K562 (cell line): Measurements from ENCODE around the gene CIART. TPM values are rescaled to one million over a fixed set of nuclear protein-coding genes. Genes with fewer than 3 reads are reported as not detected.

ENCODE experiments used
- ATF7 ChIP-seq: fragments of 450-650 bp; IDR thresholded peaks from 2 replicates; pipeline ENCODE4 v1.7.1; 2014; ENCODE audit warnings: mild to moderate bottlenecking, moderate library complexity
- ESRRA ChIP-seq: fragments of 450-650 bp; IDR thresholded peaks from 2 replicates; pipeline ENCODE4 v1.6.1; 2014; ENCODE audit warnings: low read depth, mild to moderate bottlenecking, moderate library complexity, borderline replicate concordance
- FOXJ2 ChIP-seq: fragments of 200-800 bp; sonication (Bioruptor generic); IDR thresholded peaks from 2 replicates; pipeline ENCODE4 v1.6.1; 2016; ENCODE audit warnings: missing genetic modification characterization, missing compliant biosample characterization
- HDAC1 ChIP-seq, 2 experiments: fragments of 450-650 bp; IDR thresholded peaks; 2 replicates each; pipeline ENCODE4 v1.6.1; 2016 to 2017; ENCODE audit warnings: inconsistent platforms in 1 of 2, mild to moderate bottlenecking in 1 of 2, moderate library complexity in 1 of 2
- HDGF ChIP-seq: fragments of 450-650 bp; IDR thresholded peaks from 2 replicates; pipeline ENCODE4 v1.6.1; 2016
- HIVEP1 ChIP-seq: fragments of 250-450 bp; sonication (Bioruptor Pico); IDR thresholded peaks from 2 replicates; pipeline ENCODE4 v1.4.0; 2020; ENCODE audit warnings: mild to moderate bottlenecking
- MAFK ChIP-seq: IDR thresholded peaks from 2 replicates; pipeline ENCODE4 v1.6.1; 2011; ENCODE audit warnings: low read length, improper control_type of control experiment
- NFATC3 ChIP-seq: fragments of 450-650 bp; IDR thresholded peaks from 2 replicates; pipeline ENCODE4 v1.6.1; 2017; ENCODE audit warnings: mild to moderate bottlenecking
- POU5F1 ChIP-seq: fragments of 150-350 bp; IDR thresholded peaks from 2 replicates; pipeline ENCODE4 v1.6.1; 2014; ENCODE audit warnings: borderline replicate concordance, low read length, low read depth, mild to moderate bottlenecking; ENCODE audit not compliant: partially characterized antibody
- RBM15 ChIP-seq: fragments of 200-400 bp; formaldehyde crosslinking; IDR thresholded peaks from 2 replicates; pipeline ENCODE4 v1.6.1; 2018; ENCODE audit warnings: mild to moderate bottlenecking, low read length, moderate library complexity; ENCODE audit not compliant: insufficient read depth
- SMARCA4 ChIP-seq: fragments of 450-650 bp; IDR thresholded peaks from 2 replicates; pipeline ENCODE4 v1.6.1; 2016
- ZC3H4 ChIP-seq: sonication (generic); formaldehyde crosslinking; IDR thresholded peaks from 2 replicates; pipeline ENCODE4 v1.9.0; 2021; ENCODE audit warnings: missing genetic modification reagents, borderline replicate concordance
- ZNF12 ChIP-seq: sonication (generic); formaldehyde crosslinking; IDR thresholded peaks from 2 replicates; pipeline ENCODE4 v1.4.0; 2020; ENCODE audit warnings: mild to moderate bottlenecking, missing genetic modification reagents
- ZNF695 ChIP-seq: fragments of 450-650 bp; formaldehyde crosslinking; IDR thresholded peaks from 2 replicates; pipeline ENCODE4 v1.4.0; 2020; ENCODE audit warnings: mild to moderate bottlenecking, moderate library complexity
- polyA plus RNA-seq, 8 experiments: library from polyadenylated mRNA; depleted of rRNA in 4 of 8; stranded (reverse) in 5 of 8; unstranded in 3 of 8; fragments of >200 nt; fragmentation: Nextera tagmentation in 2 of 8; fragmentation: Illumina TruSeq in 1 of 8; extraction: Ambion mirVana in 2 of 8; extraction: Trizol in 1 of 8; gene quantifications; 2 replicates each; pipeline versions ENCODE4 v1.2.1 to v1.2.3, GENCODE V29; 2011 to 2014; ENCODE audit warnings: inconsistent platforms in 1 of 8, missing spikeins in 1 of 8
- total RNA-seq, 7 experiments: library from RNA; depleted of rRNA in 6 of 7; stranded (reverse); fragments of >200 nt in 6 of 7; fragmentation: Illumina TruSeq in 2 of 7; extraction: Trizol in 2 of 7; gene quantifications; 2 replicates each; pipeline versions ENCODE4 v1.2.1 to v1.2.3, GENCODE V29; 2011 to 2021; ENCODE audit warnings: low replicate concordance in 1 of 7
- TF ChIP-seq, protein P1 (sequence below), 2 experiments: fragments of 150-350 bp in 1 of 2; IDR thresholded peaks; 2 replicates each; pipeline ENCODE4 v1.6.1; 2012 to 2016; ENCODE audit warnings: low read depth in 2 of 2, low read length in 2 of 2, mild to moderate bottlenecking in 1 of 2, moderate library complexity in 1 of 2
- TF ChIP-seq, protein P2 (sequence below): sonication (generic); formaldehyde crosslinking; IDR thresholded peaks from 2 replicates; pipeline ENCODE4 v1.8.0; 2022; ENCODE audit warnings: mild to moderate bottlenecking, missing genetic modification reagents
- TF ChIP-seq, protein P3 (sequence below): fragments of 250-450 bp; sonication (Bioruptor Pico); IDR thresholded peaks from 2 replicates; pipeline ENCODE4 v1.8.0; 2021; ENCODE audit warnings: moderate library complexity, mild to moderate bottlenecking, inconsistent platforms
- TF ChIP-seq, protein P4 (sequence below): fragments of 450-650 bp; IDR thresholded peaks from 2 replicates; pipeline ENCODE4 v1.6.1; 2017; ENCODE audit warnings: antibody characterized with exemption
- TF ChIP-seq, protein P5 (sequence below): fragments of 250-450 bp; sonication (Bioruptor Pico); IDR thresholded peaks from 2 replicates; pipeline ENCODE4 v1.9.0; 2021; ENCODE audit warnings: mild to moderate bottlenecking

CIART gene
- total and polyA plus RNA-seq, 9 of the 15 experiments (the other 6 are each of a cell fraction or from before 2014, with no cell fraction given) = 0.07 to 0.35 (median 0.19) TPM; not detected in 2

DNA sequence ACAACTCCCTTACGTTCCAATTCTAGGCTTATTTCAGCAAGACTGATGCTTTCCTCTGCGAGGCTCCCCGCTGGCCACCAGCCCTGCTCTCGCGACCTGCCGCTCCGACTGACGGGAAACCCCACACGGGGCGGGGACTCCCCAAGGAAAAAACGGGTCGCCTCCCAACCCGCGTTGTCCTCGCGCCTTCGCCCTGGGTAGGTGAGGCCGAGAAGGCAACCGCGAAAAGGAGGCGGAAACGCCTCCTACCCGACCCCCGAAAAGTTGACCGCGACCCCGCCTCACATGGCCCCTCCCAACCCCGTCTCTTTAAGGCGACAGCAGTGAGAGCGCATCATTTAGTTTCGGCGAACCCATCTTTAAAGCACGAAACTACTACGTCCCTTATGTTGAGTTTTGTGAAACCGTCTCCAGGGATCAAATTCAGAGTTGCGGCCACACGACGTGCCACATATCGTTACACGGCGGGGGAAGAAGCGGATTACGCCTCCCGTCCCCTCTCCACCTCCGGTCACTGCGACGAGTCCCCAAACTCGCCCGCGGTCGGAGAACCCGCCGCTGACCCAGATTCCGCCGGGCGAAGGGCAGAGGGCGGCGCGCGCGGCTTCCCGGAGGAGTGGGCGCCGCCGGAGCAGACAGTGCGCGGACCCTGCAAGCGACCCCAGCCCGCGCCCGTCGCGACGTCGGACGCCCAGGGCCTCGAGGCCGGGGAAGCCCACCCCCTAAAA lies 47.6 kb upstream of the CIART start (continued):
- TF ChIP-seq, protein P1, sequence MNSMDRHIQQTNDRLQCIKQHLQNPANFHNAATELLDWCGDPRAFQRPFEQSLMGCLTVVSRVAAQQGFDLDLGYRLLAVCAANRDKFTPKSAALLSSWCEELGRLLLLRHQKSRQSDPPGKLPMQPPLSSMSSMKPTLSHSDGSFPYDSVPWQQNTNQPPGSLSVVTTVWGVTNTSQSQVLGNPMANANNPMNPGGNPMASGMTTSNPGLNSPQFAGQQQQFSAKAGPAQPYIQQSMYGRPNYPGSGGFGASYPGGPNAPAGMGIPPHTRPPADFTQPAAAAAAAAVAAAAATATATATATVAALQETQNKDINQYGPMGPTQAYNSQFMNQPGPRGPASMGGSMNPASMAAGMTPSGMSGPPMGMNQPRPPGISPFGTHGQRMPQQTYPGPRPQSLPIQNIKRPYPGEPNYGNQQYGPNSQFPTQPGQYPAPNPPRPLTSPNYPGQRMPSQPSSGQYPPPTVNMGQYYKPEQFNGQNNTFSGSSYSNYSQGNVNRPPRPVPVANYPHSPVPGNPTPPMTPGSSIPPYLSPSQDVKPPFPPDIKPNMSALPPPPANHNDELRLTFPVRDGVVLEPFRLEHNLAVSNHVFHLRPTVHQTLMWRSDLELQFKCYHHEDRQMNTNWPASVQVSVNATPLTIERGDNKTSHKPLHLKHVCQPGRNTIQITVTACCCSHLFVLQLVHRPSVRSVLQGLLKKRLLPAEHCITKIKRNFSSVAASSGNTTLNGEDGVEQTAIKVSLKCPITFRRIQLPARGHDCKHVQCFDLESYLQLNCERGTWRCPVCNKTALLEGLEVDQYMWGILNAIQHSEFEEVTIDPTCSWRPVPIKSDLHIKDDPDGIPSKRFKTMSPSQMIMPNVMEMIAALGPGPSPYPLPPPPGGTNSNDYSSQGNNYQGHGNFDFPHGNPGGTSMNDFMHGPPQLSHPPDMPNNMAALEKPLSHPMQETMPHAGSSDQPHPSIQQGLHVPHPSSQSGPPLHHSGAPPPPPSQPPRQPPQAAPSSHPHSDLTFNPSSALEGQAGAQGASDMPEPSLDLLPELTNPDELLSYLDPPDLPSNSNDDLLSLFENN (IDR thresholded peaks at IDR 0.05; ENCODE audit: low read depth in 2 of 2, low read length in 2 of 2) = no peak
- TF ChIP-seq SMARCA4 (no peak), NFATC3 (no peak), RBM15 (no peak), HDGF (no peak; the same call in 1 of the 2 replicates), POU5F1 (no peak), ZC3H4 (CRISPR knock-in tag) (0 out of 2 replicates have a peak, but pooled peaks have one; percentile 26), FOXJ2 (tag) (no peak), ZNF12 (CRISPR knock-in tag) (no peak), ZNF695 (no peak), HIVEP1 (CRISPR knock-in tag) (peak; percentile 78; the same call in 1 of the 2 replicates), MAFK (no peak), HDAC1 (IDR thresholded peaks at IDR 0.05) (peak in 1 of 2 experiments; percentile 77; a peak in 2 of 4 replicates), ATF7 (peak; percentile 55), ESRRA (peak; percentile 26; the same call in 1 of the 2 replicates)
- TF ChIP-seq, protein P2, sequence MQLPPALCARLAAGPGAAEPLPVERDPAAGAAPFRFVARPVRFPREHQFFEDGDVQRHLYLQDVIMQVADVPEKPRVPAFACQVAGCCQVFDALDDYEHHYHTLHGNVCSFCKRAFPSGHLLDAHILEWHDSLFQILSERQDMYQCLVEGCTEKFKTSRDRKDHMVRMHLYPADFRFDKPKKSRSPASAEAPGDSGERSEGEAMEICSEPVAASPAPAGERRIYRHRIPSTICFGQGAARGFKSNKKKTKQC (CRISPR knock-in tag) = no peak
- TF ChIP-seq, protein P3, sequence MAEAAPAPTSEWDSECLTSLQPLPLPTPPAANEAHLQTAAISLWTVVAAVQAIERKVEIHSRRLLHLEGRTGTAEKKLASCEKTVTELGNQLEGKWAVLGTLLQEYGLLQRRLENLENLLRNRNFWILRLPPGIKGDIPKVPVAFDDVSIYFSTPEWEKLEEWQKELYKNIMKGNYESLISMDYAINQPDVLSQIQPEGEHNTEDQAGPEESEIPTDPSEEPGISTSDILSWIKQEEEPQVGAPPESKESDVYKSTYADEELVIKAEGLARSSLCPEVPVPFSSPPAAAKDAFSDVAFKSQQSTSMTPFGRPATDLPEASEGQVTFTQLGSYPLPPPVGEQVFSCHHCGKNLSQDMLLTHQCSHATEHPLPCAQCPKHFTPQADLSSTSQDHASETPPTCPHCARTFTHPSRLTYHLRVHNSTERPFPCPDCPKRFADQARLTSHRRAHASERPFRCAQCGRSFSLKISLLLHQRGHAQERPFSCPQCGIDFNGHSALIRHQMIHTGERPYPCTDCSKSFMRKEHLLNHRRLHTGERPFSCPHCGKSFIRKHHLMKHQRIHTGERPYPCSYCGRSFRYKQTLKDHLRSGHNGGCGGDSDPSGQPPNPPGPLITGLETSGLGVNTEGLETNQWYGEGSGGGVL (CRISPR knock-in tag) = no peak
- TF ChIP-seq, protein P4, sequence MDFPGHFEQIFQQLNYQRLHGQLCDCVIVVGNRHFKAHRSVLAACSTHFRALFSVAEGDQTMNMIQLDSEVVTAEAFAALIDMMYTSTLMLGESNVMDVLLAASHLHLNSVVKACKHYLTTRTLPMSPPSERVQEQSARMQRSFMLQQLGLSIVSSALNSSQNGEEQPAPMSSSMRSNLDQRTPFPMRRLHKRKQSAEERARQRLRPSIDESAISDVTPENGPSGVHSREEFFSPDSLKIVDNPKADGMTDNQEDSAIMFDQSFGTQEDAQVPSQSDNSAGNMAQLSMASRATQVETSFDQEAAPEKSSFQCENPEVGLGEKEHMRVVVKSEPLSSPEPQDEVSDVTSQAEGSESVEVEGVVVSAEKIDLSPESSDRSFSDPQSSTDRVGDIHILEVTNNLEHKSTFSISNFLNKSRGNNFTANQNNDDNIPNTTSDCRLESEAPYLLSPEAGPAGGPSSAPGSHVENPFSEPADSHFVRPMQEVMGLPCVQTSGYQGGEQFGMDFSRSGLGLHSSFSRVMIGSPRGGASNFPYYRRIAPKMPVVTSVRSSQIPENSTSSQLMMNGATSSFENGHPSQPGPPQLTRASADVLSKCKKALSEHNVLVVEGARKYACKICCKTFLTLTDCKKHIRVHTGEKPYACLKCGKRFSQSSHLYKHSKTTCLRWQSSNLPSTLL = no peak
- TF ChIP-seq, protein P5, sequence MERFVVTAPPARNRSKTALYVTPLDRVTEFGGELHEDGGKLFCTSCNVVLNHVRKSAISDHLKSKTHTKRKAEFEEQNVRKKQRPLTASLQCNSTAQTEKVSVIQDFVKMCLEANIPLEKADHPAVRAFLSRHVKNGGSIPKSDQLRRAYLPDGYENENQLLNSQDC (CRISPR knock-in tag) = no peak
